Measurements from ENCODE around the gene ACAP3.
A peak's percentile ranks its signal among the peaks of the same experiment; 100 is the strongest.

DNA sequence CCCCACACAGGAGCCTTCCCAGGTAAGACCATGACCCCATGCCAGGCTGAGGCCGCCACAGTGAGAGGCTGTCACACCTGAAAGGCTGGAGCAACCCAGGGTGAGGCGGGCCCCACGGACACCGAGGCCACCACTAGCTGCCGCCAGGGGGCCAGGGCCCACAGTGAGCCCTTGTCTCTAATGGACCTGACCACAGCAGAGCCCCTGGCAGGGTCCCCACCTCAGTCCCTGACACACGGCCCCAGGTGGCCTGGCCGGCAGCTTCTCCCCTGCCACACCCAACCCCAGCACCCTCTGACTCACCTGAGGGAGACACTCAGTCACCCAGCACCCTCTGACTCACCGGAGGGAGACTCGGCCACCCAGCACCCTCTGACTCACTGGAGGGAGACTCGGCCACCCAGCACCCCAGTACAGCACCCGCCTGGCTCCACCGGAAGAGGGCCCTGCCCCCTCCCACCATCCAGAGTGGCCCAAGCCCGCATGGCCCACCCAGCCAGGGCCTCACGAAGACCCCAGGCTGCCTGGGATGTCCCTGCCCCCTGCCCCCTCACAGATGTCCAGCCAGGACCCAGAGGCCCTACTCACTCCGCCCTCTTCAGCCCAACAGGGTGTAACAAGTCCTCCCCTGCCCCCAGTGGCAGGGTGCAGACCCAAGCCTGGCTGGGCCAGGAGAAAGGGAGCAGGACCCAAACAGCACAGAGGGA lies 37.1 kb upstream of the ACAP3 start:
- TF ChIP-seq, protein P1, sequence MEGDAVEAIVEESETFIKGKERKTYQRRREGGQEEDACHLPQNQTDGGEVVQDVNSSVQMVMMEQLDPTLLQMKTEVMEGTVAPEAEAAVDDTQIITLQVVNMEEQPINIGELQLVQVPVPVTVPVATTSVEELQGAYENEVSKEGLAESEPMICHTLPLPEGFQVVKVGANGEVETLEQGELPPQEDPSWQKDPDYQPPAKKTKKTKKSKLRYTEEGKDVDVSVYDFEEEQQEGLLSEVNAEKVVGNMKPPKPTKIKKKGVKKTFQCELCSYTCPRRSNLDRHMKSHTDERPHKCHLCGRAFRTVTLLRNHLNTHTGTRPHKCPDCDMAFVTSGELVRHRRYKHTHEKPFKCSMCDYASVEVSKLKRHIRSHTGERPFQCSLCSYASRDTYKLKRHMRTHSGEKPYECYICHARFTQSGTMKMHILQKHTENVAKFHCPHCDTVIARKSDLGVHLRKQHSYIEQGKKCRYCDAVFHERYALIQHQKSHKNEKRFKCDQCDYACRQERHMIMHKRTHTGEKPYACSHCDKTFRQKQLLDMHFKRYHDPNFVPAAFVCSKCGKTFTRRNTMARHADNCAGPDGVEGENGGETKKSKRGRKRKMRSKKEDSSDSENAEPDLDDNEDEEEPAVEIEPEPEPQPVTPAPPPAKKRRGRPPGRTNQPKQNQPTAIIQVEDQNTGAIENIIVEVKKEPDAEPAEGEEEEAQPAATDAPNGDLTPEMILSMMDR (IDR thresholded peaks at IDR 0.05), result peak; percentile 42
- TF ChIP-seq EZH2 (IDR thresholded peaks at IDR 0.05), result no peak
- no peak for TF ChIP-seq EZH2phosphoT487 (IDR thresholded peaks at IDR 0.05)

All from neural progenitor cell (in vitro differentiated cells).